Activated CD4-positive, alpha-beta T cell treated with anti-CD3 and anti-CD28 coated beads, Interleukin-2, amount 10 ng/mL, durations not matched to agents 24 days and 14 days (primary cell): ENCODE measurements around the gene ACADVL. TPM values are rescaled to one million over a fixed set of nuclear protein-coding genes. Genes with fewer than 3 reads are reported as not detected.
A peak's percentile ranks its signal among the peaks of the same experiment; 100 is the strongest.

Source experiments
- DNase-seq: peaks from one replicate; pipeline ENCODE4 v3.0.0; 2022
- H3K27ac Mint-ChIP-seq: one replicate; pipeline ENCODE4 v1.8.0; 2022; ENCODE audit warnings: mild to moderate bottlenecking, mixed read lengths
- H3K27me3 Mint-ChIP-seq: one replicate; pipeline ENCODE4 v1.8.0; 2022; ENCODE audit warnings: mixed read lengths
- H3K36me3 Mint-ChIP-seq: one replicate; pipeline ENCODE4 v1.8.0; 2022; ENCODE audit warnings: low read depth, mild to moderate bottlenecking, mixed read lengths
- H3K4me1 Mint-ChIP-seq: one replicate; pipeline ENCODE4 v1.8.0; 2021; ENCODE audit warnings: mixed read lengths
- H3K4me3 Mint-ChIP-seq: one replicate; pipeline ENCODE4 v1.8.0; 2022; ENCODE audit warnings: mild to moderate bottlenecking, moderate library complexity, mixed read lengths
- H3K9me3 Mint-ChIP-seq: one replicate; pipeline ENCODE4 v1.8.0; 2021; ENCODE audit warnings: mixed read lengths
- intact Hi-C: fragments of 100-400 bp; cut with micrococcal nuclease; formaldehyde crosslinking; loops from one replicate; pipeline ENCODE4 v1.15.1; 2023
- total RNA-seq: library from RNA; stranded (reverse); gene quantifications from 2 replicates; pipeline ENCODE4 v1.2.3, GENCODE V29; 2022

ACADVL gene
- total RNA-seq, 1 donor from 2014 or later, result 267 TPM

DNA sequence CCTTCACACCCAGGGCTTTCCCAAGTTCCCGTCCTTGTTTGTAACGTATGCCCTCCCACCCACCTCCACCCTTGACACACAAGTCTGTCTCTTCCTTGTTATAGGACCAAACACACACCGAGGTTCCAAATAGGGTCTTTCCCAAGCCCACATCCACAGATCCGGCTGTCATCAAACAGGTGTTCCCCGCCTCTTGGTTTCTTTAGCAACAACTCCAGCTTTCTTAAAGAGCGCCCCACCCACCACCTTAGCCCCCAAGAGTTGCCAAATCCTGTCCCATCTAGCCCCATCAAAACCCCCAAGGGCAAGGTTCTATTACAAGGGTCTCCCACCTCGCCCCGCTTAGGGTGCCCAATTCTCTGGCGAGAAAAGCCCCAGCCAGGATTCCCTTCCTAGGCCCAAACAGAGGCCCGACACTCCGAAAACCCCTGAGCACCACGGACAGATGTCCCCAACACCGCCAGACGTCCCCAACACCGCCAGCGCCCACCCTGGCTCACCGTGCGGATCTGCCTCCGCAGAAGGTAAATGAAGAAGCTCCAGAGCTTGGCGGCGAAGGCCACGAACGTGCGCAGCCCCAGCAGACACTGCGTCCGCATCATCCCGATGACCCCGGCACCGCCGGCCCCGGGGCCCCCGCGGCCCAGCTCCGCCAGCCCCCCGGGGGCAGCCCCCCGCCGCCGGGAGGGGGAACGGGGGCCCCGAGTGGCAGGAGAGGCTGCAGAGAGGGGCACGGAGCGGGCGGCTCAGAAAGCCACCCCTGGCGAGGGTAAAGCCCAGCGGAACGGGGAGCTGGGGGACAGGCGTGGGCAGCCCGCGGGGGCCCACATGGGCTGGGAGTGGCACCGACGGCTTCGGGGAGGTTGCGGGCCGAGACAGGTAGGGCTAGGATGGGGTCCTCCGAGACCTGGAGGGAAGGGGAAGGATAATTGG lies 31.2 kb downstream of the ACADVL start:
- Mint-ChIP-seq H3K9me3 (no peaks in the 10 kb centered on the region), H3K4me3 (peak overlapping the region; percentile 95), H3K27ac (peak overlapping the region; percentile 100), H3K27me3 (no peaks in the 10 kb centered on the region), H3K36me3 (peaks cover 45% of the 10 kb centered on the region), H3K4me1 (peaks cover 52% of the 10 kb centered on the region)
- intact Hi-C loops, result loop anchor here (5.0 kb wide), 2 partner anchors 311 to 436 kb away; partner anchors contain the start of genes SENP3, TP53 and WRAP53
- peak; percentile 76 for DNase-seq

DNA sequence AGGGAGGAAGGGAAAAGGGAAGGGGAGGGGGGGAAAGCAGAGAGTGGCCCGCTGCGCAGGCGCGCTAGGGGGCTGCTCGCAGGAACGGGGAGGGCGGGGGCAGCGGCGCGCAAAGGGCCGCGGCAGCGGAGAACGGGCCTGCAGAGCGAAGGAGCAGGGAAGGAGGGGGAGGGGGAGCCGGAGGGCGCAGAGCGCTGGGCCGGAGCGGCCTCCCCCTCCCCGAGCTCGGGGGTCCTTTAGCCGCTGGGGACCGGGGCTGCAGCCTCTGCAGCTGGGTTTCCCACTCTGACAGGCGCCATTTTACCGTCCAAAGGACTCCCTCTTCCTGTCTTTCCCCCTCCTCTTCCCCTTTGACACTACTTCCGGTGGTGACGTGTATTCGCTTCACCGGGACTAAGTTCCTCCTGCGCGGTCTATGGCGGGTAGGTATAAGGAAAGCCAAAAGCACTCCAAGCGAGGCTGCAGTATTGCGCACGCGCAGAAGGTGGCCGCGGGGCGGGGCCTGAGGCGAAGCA lies 32.0 kb downstream of the ACADVL start, which contains the start of gene CTDNEP1:
CTDNEP1 (minus strand) TSS at position 74 of the 515 bp plus-strand sequence. CDS start 438 bp downstream, outside the sequence.
- H3K36me3 Mint-ChIP-seq, result peaks cover 43% of the 10 kb centered on the region
- intact Hi-C loops, result loop anchor here (1.0 to 5.0 kb wide), 6 partner anchors 8 to 436 kb away; partner anchors contain the start of genes EIF5A, PHF23, SENP3 and TP53

DNA sequence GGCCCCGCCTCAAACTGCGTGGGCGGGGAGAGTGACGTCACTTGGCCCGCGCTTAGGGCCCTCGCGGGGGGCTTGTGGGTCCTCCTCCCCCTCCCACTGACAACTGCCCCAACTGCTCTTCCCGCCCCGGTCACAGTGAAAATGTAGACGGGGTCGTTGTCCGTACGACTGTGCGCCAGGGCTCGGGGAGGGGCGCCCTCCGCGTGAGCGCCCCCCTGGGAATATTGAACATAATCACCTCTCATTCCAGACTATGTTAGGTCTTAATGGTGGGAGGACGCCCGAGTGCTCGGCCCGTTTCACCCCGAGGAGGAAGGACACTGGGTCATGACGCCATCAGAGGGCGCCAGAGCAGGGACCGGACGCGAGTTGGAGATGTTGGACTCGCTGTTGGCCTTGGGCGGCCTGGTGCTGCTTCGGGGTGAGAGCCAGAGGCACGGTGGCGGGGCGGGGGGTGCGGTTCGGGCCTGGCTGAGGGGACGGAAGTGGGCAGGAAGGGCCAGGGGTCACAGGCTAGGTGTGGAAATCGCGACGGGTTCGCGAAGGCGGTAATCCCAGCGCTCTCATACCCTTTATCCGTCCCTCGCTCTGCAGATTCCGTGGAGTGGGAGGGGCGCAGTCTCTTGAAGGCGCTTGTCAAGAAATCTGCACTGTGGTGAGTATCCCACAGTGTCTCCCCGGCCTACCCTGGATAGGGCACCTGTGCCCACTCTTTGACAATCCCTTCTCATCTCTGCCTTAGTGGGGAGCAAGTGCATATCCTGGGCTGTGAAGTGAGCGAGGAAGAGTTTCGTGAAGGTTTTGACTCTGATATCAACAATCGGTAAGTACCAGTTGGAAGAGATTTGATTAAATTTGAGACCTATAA lies 32.7 kb downstream of the ACADVL start, which contains the start of gene ELP5:
ELP5 (plus strand) TSS at position 40 of the 868 bp plus-strand sequence; CDS start at position 376, 336 bp downstream.
- Mint-ChIP-seq H3K4me1 (peaks cover 45% of the 10 kb centered on the region), H3K4me3 (peak within 1 kb of the TSS; percentile 95), H3K9me3 (no peaks in the 10 kb centered on the region), H3K27me3 (no peaks in the 10 kb centered on the region), H3K27ac (peak within 1 kb of the TSS; percentile 100), H3K36me3 (peaks cover 46% of the 10 kb centered on the region)
- DNase-seq, result peak; percentile 97
- intact Hi-C loops, result loop anchor here (1.0 to 5.0 kb wide), 6 partner anchors 9 to 435 kb away; partner anchors contain the start of genes EIF5A, PHF23, SENP3 and TP53

More for the DNA sequence above, 32.0 kb downstream of the ACADVL start, which contains the start of gene CTDNEP1:
- Mint-ChIP-seq H3K27me3 (no peaks in the 10 kb centered on the region), H3K27ac (peak within 1 kb of the TSS; percentile 100), H3K9me3 (no peaks in the 10 kb centered on the region), H3K4me3 (peak within 1 kb of the TSS; percentile 95), H3K4me1 (peaks cover 46% of the 10 kb centered on the region)
- DNase-seq, result peak; percentile 100

DNA sequence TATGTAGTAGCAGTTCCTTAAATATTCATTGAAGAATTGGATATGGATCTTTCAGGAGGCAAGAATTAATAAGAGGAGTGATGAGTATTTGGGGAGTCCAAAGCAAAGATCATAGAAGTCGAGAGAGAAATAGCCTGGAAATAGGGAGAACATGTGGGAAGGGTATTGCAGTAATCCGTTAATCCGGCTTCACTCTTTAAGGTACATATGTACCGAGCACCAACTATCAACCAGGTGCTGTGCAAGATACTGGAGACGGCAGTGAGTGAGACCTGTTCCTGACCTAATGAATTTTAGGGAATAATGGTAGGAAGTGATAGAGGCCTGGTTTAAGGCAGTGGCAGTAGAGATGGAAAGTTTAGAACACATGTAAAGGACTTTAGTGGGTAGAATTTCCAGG lies 33.3 kb downstream of the ACADVL start:
- peaks cover 47% of the 10 kb centered on the region for H3K36me3 Mint-ChIP-seq
- peak overlapping the region; percentile 95 for H3K4me3 Mint-ChIP-seq
- no peak for DNase-seq
- no peaks in the 10 kb centered on the region for H3K9me3 Mint-ChIP-seq
- intact Hi-C loops, result loop anchor here (2.0 to 5.0 kb wide), 3 partner anchors 38 to 434 kb away; partner anchors contain the start of genes SENP3, TP53 and WRAP53
- H3K27ac Mint-ChIP-seq, result peak overlapping the region; percentile 100
- H3K4me1 Mint-ChIP-seq, result peaks cover 44% of the 10 kb centered on the region
- no peaks in the 10 kb centered on the region for H3K27me3 Mint-ChIP-seq

DNA sequence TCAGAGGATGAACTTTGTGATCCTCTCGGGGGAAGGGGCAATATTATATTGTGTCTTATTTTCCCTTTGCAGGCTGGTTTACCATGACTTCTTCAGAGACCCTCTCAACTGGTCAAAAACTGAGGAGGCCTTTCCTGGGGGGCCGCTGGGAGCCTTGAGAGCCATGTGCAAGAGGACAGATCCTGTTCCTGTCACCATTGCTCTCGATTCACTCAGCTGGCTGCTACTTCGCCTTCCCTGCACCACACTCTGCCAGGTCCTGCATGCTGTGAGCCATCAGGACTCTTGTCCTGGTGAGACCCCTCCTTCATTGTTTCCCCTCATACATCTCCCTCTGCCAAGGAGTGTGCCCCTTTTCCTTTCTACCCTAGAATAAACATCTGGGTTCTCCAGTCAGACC lies 34.8 kb downstream of the ACADVL start:
- intact Hi-C loops, result loop anchor here (5.0 kb wide), 2 partner anchors 308 to 433 kb away; partner anchors contain the start of genes SENP3, TP53 and WRAP53
- no peak overlapping the region for H3K4me3 Mint-ChIP-seq
- DNase-seq, result no peak
- H3K9me3 Mint-ChIP-seq, result no peaks in the 10 kb centered on the region
- no peaks in the 10 kb centered on the region for H3K27me3 Mint-ChIP-seq
- peaks cover 35% of the 10 kb centered on the region for H3K4me1 Mint-ChIP-seq
- peaks cover 52% of the 10 kb centered on the region for H3K36me3 Mint-ChIP-seq
- H3K27ac Mint-ChIP-seq, result peak overlapping the region; percentile 59

DNA sequence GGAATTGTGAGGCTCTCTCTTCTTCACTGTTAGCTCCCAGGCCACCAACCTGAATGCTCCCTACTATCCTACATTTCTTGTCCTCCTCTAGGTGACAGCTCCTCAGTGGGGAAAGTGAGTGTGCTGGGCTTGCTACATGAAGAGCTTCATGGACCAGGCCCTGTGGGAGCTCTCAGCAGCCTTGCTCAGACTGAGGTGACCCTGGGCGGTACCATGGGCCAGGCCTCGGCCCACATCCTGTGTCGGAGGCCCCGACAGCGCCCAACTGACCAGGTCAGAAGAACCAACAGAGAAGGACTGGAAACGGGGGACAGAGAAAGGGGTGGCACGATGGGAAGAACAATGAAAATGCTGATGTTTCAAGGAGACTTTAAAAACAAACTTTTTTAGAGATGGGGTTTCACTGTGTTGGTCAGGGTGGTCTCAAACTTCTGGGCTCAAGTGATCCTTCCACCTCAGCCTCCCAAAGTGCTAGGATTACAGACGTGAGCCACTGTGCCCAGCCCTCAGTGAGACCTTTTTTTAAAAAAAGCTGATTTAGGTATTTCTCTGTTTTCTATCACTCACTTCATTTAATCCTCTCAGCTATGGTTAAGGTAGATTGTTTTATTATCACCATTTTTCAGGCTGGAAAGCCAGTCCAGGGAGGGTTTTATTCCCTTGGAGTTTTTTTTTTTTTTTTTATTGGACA lies 37.2 kb downstream of the ACADVL start:
- H3K36me3 Mint-ChIP-seq, result peaks cover 51% of the 10 kb centered on the region
- H3K9me3 Mint-ChIP-seq, result no peaks in the 10 kb centered on the region
- DNase-seq, result no peak
- H3K4me3 Mint-ChIP-seq, result no peak overlapping the region
- intact Hi-C loops, result no loop called here
- peaks cover 25% of the 10 kb centered on the region for H3K4me1 Mint-ChIP-seq
- peaks cover 3% of the 10 kb centered on the region for H3K27me3 Mint-ChIP-seq
- H3K27ac Mint-ChIP-seq, result peak overlapping the region; percentile 53

DNA sequence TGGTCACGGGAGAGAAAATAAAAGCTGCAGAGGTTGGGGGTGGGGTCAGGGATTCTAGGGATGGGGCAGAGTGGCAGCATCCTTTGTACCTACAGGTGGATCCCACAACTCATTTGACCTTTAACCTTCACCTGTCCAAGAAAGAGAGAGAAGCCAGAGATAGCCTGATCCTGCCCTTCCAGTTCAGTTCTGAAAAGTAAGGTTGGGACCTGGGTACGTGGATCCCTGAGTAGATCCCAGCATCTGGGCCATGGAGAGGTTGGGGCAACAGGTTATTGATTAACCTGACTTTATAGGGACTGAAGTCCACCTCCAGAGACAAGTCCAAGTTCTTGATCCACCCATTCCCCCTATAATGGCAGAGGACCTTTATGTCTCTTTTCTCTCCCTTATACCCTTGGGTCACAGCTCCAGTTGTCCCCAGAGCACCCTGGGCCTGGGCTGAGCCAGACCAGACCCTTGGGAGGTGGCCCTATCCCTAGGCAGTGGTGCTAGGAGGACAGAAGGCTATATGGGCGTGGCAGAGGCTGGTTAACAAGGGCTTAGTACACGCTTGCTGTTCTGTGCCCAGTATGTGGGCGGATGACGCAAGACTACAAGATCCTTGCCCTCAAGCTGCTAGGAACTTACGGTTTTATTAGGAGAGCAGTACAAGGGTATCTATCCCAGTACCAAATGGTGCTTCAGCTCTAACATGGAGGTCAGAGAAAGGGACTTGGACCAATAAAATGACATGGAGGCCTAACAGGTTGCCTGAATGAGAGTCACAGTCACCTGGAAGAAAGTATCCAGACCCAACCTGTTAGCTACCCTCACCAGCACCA lies 39.2 kb downstream of the ACADVL start:
- intact Hi-C loops, result no loop called here
- no peak for DNase-seq
- Mint-ChIP-seq H3K4me1 (peaks cover 25% of the 10 kb centered on the region), H3K4me3 (peak overlapping the region; percentile 12), H3K27me3 (peaks cover 19% of the 10 kb centered on the region), H3K27ac (no peak overlapping the region), H3K36me3 (peaks cover 42% of the 10 kb centered on the region), H3K9me3 (no peaks in the 10 kb centered on the region)

DNA sequence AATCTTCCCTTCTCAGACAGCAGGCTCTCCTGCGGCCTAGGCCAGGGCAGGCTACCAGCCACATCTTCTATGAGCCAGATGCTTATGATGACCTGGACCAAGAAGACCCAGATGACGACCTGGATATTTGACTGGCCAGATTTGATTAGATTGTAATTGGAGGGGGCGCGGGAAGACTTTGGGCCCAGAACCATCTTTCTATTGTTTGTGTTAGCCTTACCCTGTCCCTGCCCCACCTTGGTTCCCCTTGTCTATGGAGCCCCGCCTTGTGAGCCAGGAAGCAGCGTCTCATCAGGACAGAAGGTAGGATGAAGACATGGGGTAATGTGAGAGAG lies 39.8 kb downstream of the ACADVL start:
- Mint-ChIP-seq H3K27me3 (peaks cover 24% of the 10 kb centered on the region), H3K9me3 (no peaks in the 10 kb centered on the region), H3K4me1 (peaks cover 25% of the 10 kb centered on the region), H3K36me3 (peaks cover 40% of the 10 kb centered on the region), H3K4me3 (peak overlapping the region; percentile 12), H3K27ac (no peak overlapping the region)
- intact Hi-C loops, result no loop called here
- DNase-seq, result no peak

DNA sequence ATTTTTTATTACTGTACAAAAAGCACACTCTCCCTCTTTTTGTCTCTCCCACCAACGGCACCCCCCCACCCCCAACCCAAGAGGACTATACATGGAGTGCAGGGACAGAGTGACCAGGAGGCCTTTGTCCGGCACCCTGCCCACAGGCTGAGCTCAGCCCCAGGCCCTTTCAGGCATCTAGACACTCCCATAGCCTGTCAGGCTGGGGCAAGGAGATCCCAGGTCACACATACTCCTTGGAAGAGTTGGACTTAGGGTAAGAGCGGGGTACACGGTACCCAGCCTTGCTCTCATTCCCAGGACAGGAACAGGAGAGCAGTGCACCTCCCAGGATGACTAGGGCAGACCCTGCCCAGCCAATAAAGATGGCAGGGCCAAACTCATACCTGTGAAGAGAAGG lies 40.4 kb downstream of the ACADVL start:
- no peak overlapping the region for H3K4me3 Mint-ChIP-seq

DNA sequence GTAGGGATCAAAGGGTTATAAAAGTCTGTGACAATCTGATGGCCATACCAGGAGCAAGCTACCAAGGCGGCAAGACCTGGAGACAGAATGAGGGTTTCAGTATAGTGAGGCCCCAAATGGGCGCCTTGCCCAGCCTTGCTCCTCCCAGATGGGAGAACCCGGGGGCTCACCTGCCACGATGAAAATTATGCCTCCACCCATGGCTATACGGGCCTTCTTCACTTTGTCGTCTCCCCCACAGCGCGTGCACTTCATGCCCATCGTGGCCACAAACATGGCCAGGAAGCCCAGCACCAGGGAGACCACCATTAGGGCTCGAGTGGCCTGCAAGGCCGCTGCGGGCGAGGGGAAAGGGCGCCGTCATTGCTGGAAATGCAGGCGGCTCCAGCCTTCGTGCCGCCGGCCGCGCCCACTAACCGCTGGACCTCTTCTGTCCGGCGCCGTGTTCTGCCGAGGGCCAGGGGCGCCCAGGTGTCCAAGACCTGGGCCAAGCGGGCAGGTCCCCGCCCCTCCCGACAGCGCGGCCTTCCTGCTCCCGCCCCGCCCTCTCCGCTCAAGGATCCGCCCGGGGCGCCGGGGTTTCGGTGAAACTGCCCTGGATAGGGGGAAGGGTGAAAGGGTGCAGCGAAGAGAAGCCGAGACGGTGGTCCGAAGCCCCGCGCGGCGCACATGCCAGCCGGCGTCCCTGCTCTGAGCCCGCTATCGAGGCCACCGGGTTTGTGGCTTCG lies 41.1 kb downstream of the ACADVL start:
- Mint-ChIP-seq H3K27me3 (peaks cover 26% of the 10 kb centered on the region), H3K36me3 (peaks cover 32% of the 10 kb centered on the region), H3K9me3 (no peaks in the 10 kb centered on the region), H3K27ac (no peak overlapping the region), H3K4me3 (peak overlapping the region; percentile 49), H3K4me1 (peaks cover 22% of the 10 kb centered on the region)
- intact Hi-C loops, result no loop called here
- peak; percentile 80 for DNase-seq

More for the DNA sequence above, 40.4 kb downstream of the ACADVL start:
- intact Hi-C loops, result no loop called here
- H3K9me3 Mint-ChIP-seq, result no peaks in the 10 kb centered on the region
- no peak overlapping the region for H3K27ac Mint-ChIP-seq
- DNase-seq, result no peak
- H3K27me3 Mint-ChIP-seq, result peaks cover 26% of the 10 kb centered on the region
- peaks cover 34% of the 10 kb centered on the region for H3K36me3 Mint-ChIP-seq
- peaks cover 22% of the 10 kb centered on the region for H3K4me1 Mint-ChIP-seq

DNA sequence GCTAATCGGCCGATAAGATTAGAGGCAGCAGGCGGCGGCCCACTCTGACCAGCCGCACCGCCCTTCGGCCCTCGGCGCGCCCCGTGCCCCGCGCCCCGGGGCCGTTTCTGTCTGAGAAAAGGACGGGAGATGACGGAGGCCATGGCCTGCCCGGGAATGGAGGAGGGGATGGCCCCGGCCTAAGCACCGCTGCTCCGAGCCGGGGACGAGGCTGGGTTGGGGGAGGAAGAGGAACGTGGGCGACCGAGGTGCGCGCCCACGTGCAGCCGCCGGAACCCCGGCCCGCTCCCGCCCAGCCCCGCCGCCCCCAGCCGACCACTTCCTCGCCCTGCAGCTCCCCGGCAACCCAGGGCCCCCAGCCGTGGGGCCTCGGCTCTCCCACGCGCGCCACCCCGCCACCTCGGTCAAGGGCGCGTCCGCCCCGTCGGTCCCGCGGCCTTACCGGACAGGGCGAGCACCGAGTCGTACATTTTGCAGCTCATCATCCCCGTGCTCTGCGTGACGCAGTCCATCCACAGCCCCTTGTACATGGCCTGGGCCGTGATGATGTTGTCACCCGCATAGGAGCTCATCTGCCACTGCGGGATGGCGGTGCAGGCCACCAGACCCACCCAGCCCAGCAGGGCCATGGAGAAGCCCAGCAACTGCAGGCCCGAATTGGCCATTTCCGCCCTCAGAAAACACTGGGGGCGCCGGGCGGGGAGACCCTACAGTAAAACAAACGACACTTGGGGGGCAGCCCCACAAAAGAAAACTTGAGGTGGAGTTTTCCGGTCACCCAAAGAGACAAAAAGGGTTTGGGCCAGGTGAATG lies 41.8 kb downstream of the ACADVL start:
- DNase-seq, result peak; percentile 71
- intact Hi-C loops, result loop anchor here (2.0 kb wide), 1 partner anchor 19 kb away; the partner anchor contains the start of gene SLC2A4
- Mint-ChIP-seq H3K36me3 (peaks cover 26% of the 10 kb centered on the region), H3K4me3 (peak overlapping the region; percentile 69), H3K4me1 (peaks cover 22% of the 10 kb centered on the region), H3K27ac (peak overlapping the region; percentile 46), H3K9me3 (no peaks in the 10 kb centered on the region), H3K27me3 (peaks cover 26% of the 10 kb centered on the region)
